Measurements from ENCODE around the gene FGFRL1. TPM values are rescaled to one million over a fixed set of nuclear protein-coding genes. Genes with fewer than 3 reads are reported as not detected.

Gene FGFRL1
- polyA plus RNA-seq, 1 donor (not counting 4 experiments of a cell fraction or from before 2014, with no cell fraction given), result 2.8 TPM

DNA sequence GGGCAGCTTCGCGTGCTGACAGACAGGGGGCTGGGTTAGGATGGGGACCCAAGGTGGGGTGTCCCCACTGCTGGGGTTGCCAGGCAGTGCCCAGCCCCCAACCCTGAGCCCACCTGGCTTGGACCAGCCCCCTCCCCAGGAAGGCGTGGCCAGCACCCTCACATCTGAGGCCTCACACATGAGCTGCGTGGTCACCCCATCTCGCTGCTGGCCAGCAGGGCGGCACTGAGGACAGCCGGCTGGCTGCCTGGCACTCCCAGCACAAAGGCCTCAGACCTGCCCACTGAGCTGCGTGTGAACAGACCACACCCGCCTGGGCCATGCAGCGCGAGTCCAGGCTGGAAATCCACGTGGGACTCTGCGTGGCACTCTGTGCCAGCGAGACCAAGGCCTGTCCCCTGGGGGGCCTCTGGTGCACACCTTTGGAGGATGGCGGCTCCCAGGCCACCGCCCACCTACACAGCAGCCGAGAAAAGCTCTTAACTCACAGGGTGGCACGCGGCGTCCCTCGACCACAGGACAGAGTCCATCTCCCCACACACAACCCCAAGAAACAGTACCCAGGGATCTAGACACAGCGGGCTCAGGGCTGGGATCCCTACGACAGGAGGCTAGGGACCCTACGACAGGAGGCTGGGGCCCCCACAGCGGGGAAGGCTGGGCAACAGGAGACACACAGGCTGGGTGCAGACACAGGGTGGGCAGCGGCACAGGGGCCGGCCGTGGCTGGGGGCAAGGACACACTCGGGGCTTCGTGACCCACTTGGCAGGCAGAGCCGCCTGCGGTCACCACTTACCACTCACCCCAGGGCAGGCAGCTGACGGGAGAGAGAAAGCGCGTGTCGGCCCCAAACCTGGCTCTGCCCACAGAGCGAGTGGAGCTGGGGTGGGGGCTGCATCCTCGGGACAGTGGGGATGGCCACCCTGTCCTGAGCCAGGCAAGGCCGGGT lies 47.9 kb upstream of the FGFRL1 start:
- H3K4me1 ChIP-seq (ENCODE audit: control insufficient read depth, extremely low read depth, insufficient read depth, low read length), result peaks cover 7% of the 10 kb centered on the region
- no peak overlapping the region for H3K9ac ChIP-seq (ENCODE audit: control insufficient read depth, extremely low read depth, insufficient read depth, low read length)
- FAIRE-seq, result no peak
- H3K27me3 ChIP-seq (ENCODE audit: control insufficient read depth, extremely low read depth, insufficient read depth, low read length), result no peaks in the 10 kb centered on the region
- peaks cover 3% of the 10 kb centered on the region for H3K9me1 ChIP-seq (ENCODE audit: control insufficient read depth, extremely low read depth, insufficient read depth, low read length)
- no peaks in the 10 kb centered on the region for H3K79me2 ChIP-seq (ENCODE audit: control insufficient read depth, insufficient read depth, low read length)
- H3K4me3 ChIP-seq (ENCODE audit: control insufficient read depth in 2 of 3, extremely low read depth in 1 of 3, insufficient read depth in 2 of 3, low read depth in 1 of 3, low read length in 3 of 3), result no peak overlapping the region
- peaks cover 6% of the 10 kb centered on the region for H4K20me1 ChIP-seq (ENCODE audit: control insufficient read depth, extremely low read depth, insufficient read depth, low read length)
- H3K9me3 ChIP-seq (ENCODE audit: control insufficient read depth, low read depth, low read length), result no peaks in the 10 kb centered on the region
- no peak overlapping the region for H3K4me2 ChIP-seq (ENCODE audit: control insufficient read depth, extremely low read depth, insufficient read depth, low read depth, low read length)
- peaks cover 4 to 22% of the 10 kb centered on the region in 2 experiments for H3K36me3 ChIP-seq (ENCODE audit: control insufficient read depth in 2 of 2, extremely low read depth in 1 of 2, insufficient read depth in 2 of 2, low read length in 2 of 2)
- dilution Hi-C loops (cut with MboI; ENCODE audit: extremely low pct_ligation_motif_present, low sequenced_read_pairs), result no loop called here
- H3K27ac ChIP-seq (ENCODE audit: control insufficient read depth, insufficient read depth, low read length), result no peak overlapping the region
- no peak overlapping the region for H2AFZ ChIP-seq (ENCODE audit: control insufficient read depth, low read length)
- no peak for DNase-seq (ENCODE audit: low read depth, low spot score)
- TF ChIP-seq, protein P1, sequence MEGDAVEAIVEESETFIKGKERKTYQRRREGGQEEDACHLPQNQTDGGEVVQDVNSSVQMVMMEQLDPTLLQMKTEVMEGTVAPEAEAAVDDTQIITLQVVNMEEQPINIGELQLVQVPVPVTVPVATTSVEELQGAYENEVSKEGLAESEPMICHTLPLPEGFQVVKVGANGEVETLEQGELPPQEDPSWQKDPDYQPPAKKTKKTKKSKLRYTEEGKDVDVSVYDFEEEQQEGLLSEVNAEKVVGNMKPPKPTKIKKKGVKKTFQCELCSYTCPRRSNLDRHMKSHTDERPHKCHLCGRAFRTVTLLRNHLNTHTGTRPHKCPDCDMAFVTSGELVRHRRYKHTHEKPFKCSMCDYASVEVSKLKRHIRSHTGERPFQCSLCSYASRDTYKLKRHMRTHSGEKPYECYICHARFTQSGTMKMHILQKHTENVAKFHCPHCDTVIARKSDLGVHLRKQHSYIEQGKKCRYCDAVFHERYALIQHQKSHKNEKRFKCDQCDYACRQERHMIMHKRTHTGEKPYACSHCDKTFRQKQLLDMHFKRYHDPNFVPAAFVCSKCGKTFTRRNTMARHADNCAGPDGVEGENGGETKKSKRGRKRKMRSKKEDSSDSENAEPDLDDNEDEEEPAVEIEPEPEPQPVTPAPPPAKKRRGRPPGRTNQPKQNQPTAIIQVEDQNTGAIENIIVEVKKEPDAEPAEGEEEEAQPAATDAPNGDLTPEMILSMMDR (optimal IDR thresholded peaks at IDR 0.05 in 1 of 3, IDR thresholded peaks at IDR 0.05 in 1 of 3, conservative IDR thresholded peaks at IDR 0.05 in 1 of 3; ENCODE audit: extremely low read depth in 1 of 3, insufficient read depth in 2 of 3, low read length in 3 of 3), result no peak
- TF ChIP-seq EZH2 (IDR thresholded peaks at IDR 0.05; ENCODE audit: low read length), result no peak

DNA sequence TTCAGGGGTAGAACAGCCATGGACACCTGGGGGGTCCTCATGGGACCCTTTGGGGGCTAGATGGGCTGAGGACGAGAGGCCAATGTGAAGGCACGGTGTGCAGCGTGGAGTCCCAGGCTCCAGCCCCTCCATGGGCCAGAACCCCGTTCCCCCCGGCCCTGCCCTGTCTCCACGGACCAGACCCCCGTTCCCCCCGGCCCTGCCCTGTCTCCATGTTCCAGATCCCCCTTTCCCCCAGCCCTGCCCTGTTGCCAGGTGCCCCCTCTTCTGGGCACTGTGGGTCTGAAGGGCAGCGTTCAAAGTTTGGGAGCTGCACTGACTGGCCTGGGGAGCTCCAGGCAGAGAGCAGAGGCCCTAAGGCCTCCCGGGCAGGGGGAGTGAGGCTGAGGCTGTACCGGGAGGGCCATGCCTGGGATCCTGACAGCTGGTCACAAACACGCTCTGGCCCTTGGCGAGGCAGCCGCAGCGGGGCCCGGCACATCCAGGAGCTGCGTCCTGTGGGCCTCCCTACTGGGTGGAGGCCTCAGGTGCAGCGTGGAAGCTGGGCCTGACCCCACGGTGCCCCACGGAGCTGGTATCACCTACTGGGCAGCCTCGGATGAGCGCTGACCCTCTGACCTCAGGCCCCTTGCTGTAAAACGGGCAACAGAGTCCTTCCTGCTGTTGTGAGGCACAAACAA lies 46.9 kb upstream of the FGFRL1 start:
- Histone ChIP-seq H3K9me1 (ENCODE audit: control insufficient read depth, extremely low read depth, insufficient read depth, low read length) (peaks cover 3% of the 10 kb centered on the region), H3K36me3 (ENCODE audit: control insufficient read depth in 2 of 2, extremely low read depth in 1 of 2, insufficient read depth in 2 of 2, low read length in 2 of 2) (peaks cover 4 to 23% of the 10 kb centered on the region in 2 experiments), H3K9me3 (ENCODE audit: control insufficient read depth, low read depth, low read length) (no peaks in the 10 kb centered on the region), H3K4me3 (ENCODE audit: control insufficient read depth in 2 of 3, extremely low read depth in 1 of 3, insufficient read depth in 2 of 3, low read depth in 1 of 3, low read length in 3 of 3) (no peak overlapping the region), H3K27ac (ENCODE audit: control insufficient read depth, insufficient read depth, low read length) (no peak overlapping the region), H3K79me2 (ENCODE audit: control insufficient read depth, insufficient read depth, low read length) (no peaks in the 10 kb centered on the region), H3K9ac (ENCODE audit: control insufficient read depth, extremely low read depth, insufficient read depth, low read length) (no peak overlapping the region), H2AFZ (ENCODE audit: control insufficient read depth, low read length) (no peak overlapping the region), H4K20me1 (ENCODE audit: control insufficient read depth, extremely low read depth, insufficient read depth, low read length) (peaks cover 6% of the 10 kb centered on the region), H3K4me1 (ENCODE audit: control insufficient read depth, extremely low read depth, insufficient read depth, low read length) (peaks cover 7% of the 10 kb centered on the region), H3K27me3 (ENCODE audit: control insufficient read depth, extremely low read depth, insufficient read depth, low read length) (no peaks in the 10 kb centered on the region), H3K4me2 (ENCODE audit: control insufficient read depth, extremely low read depth, insufficient read depth, low read depth, low read length) (no peak overlapping the region)
- DNase-seq (ENCODE audit: low read depth, low spot score), result no peak
- TF ChIP-seq EZH2 (IDR thresholded peaks at IDR 0.05; ENCODE audit: low read length), result no peak
- TF ChIP-seq, protein P1 (optimal IDR thresholded peaks at IDR 0.05 in 1 of 3, IDR thresholded peaks at IDR 0.05 in 1 of 3, conservative IDR thresholded peaks at IDR 0.05 in 1 of 3; ENCODE audit: extremely low read depth in 1 of 3, insufficient read depth in 2 of 3, low read length in 3 of 3), result no peak
- dilution Hi-C loops (cut with MboI; ENCODE audit: extremely low pct_ligation_motif_present, low sequenced_read_pairs), result no loop called here
- no peak for FAIRE-seq

All from keratinocyte (primary cell).